ENCODE data around the gene CREB5.

GRCh38 chr7:28847176-28847575, 434.9 kb downstream of the CREB5 start:
- TF ChIP-seq TAF1 (IDR thresholded peaks at IDR 0.05; ENCODE audit: borderline replicate concordance, insufficient read depth, low read length) (no peak), SIN3A (IDR thresholded peaks at IDR 0.05; ENCODE audit: borderline replicate concordance, insufficient read depth, low read length) (no peak), POLR2AphosphoS5 (IDR thresholded peaks at IDR 0.05; ENCODE audit: low read depth, low read length) (no peak), REST (IDR thresholded peaks at IDR 0.05; ENCODE audit: insufficient read depth in 1 of 2, low read depth in 2 of 2, low read length in 2 of 2) (no peak), FOXP2 (optimal IDR thresholded peaks at IDR 0.05; ENCODE audit: borderline replicate concordance, extremely low read depth, extremely low read length, insufficient read depth) (no peak)
